COLO829 (cell line): Measurements from ENCODE around the gene INO80C.
"Not testable (repeated sequence)": the region's sequence is repeated elsewhere in the genome, so short reads cannot be mapped to it uniquely, and the experiment has no call there.

ENCODE experiments used
- DNase-seq: peaks from one replicate; pipeline ENCODE4 v3.0.0; 2012; ENCODE audit warnings: low spot score

Gene INO80C

GRCh38 chr18:35512761-35513160 lies 15.0 kb upstream of the INO80C start:
- DNase-seq = no peak

GRCh38 chr18:35511833-35512232 lies 14.1 kb upstream of the INO80C start:
- DNase-seq = no peak

GRCh38 chr18:35511428-35511827 lies 13.7 kb upstream of the INO80C start:
- DNase-seq = no peak

- DNase-seq = no peak
Measured at GRCh38 chr18:35510076-35510651, 12.4 kb upstream of the INO80C start.

GRCh38 chr18:35508746-35509338 lies 11.1 kb upstream of the INO80C start:
- DNase-seq = no peak

GRCh38 chr18:35508030-35508429 lies 10.3 kb upstream of the INO80C start:
- DNase-seq = no peak

GRCh38 chr18:35507623-35508022 lies 9.9 kb upstream of the INO80C start:
- no peak for DNase-seq

- DNase-seq = no peak
Measured at GRCh38 chr18:35507192-35507591, 9.4 kb upstream of the INO80C start.

GRCh38 chr18:35506024-35506712 lies 8.4 kb upstream of the INO80C start:
- no peak for DNase-seq

- DNase-seq = no peak
Measured at GRCh38 chr18:35504996-35505395, 7.2 kb upstream of the INO80C start.

- DNase-seq = no peak
Measured at GRCh38 chr18:35502052-35502451, 4.3 kb upstream of the INO80C start.

- no peak for DNase-seq
Measured at GRCh38 chr18:35501369-35501768, 3.6 kb upstream of the INO80C start.

GRCh38 chr18:35500113-35500512 lies 2.4 kb upstream of the INO80C start:
- no peak for DNase-seq

GRCh38 chr18:35497027-35497369 lies 762 bp downstream of the INO80C start:
- DNase-seq = no peak

- no peak for DNase-seq
Measured at GRCh38 chr18:35495536-35496314, 2.0 kb downstream of the INO80C start.

- no peak for DNase-seq
Measured at GRCh38 chr18:35494251-35495220, 3.2 kb downstream of the INO80C start.

- DNase-seq = no peak
Measured at GRCh38 chr18:35491700-35492077, 6.1 kb downstream of the INO80C start.

- DNase-seq = no peak
Measured at GRCh38 chr18:35490894-35491699, 6.7 kb downstream of the INO80C start.

GRCh38 chr18:35489913-35490490 lies 7.8 kb downstream of the INO80C start:
- no peak for DNase-seq

GRCh38 chr18:35489281-35489680 lies 8.5 kb downstream of the INO80C start:
- not testable (repeated sequence) for DNase-seq

GRCh38 chr18:35488396-35488795 lies 9.4 kb downstream of the INO80C start:
- not testable (repeated sequence) for DNase-seq
